Stomach (tissue), 4 donors: ENCODE results near the gene STYXL2.

Experiments
- POLR2A ChIP-seq, 4 donors: fragments of 450-650 bp; IDR thresholded peaks; one replicate each; pipeline ENCODE4 v1.6.1; 2016; ENCODE audit warnings: antibody characterized with exemption in 4 of 4, control low read depth in 2 of 4, mild to moderate bottlenecking in 1 of 4, moderate library complexity in 1 of 4
- TF ChIP-seq, protein P1 (sequence below), 7 experiments: fragments of 450-650 bp in 4 of 7; fragments of 200-600 bp in 3 of 7; sonication (generic) in 3 of 7; IDR thresholded peaks; one replicate each; pipeline ENCODE4 v1.5.1; 2016 to 2019; ENCODE audit warnings: antibody characterized with exemption in 7 of 7, control low read depth in 2 of 7, mild to moderate bottlenecking in 1 of 7

DNA sequence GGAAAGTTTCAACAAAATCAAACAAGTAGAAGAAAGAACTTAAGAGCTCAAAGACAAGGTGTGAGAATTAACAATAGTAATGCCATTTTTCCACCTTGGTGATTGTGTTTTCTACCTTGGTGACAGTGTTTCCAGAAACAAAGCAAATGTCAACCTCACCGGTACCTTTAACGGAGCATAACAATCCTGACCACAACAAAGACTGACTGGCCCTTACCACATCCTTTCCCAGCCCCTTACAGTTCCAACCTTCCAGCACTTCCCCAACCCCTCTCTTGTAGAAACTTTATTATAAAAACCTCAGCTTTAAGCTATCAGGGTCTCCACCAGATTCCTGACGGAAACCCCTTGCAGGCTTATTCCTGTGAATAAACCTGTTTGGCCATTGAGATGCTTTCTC is 16.7 kb downstream of the STYXL2 start:
- TF ChIP-seq, protein P1, sequence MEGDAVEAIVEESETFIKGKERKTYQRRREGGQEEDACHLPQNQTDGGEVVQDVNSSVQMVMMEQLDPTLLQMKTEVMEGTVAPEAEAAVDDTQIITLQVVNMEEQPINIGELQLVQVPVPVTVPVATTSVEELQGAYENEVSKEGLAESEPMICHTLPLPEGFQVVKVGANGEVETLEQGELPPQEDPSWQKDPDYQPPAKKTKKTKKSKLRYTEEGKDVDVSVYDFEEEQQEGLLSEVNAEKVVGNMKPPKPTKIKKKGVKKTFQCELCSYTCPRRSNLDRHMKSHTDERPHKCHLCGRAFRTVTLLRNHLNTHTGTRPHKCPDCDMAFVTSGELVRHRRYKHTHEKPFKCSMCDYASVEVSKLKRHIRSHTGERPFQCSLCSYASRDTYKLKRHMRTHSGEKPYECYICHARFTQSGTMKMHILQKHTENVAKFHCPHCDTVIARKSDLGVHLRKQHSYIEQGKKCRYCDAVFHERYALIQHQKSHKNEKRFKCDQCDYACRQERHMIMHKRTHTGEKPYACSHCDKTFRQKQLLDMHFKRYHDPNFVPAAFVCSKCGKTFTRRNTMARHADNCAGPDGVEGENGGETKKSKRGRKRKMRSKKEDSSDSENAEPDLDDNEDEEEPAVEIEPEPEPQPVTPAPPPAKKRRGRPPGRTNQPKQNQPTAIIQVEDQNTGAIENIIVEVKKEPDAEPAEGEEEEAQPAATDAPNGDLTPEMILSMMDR (IDR thresholded peaks at IDR 0.05): no peak
- no peak for TF ChIP-seq POLR2A (IDR thresholded peaks at IDR 0.05)
